ENCODE results near the gene BCLAF1.

Gene BCLAF1

GRCh38 chr6:136289579-136290409, at the start of gene BCLAF1:
TSS of gene BCLAF1 (minus strand) at chr6:136289846. CDS start at chr6:136279866, 9,980 bp downstream.
- peak; percentile 94 for DNase-seq (ENCODE audit: low spot score)

- DNase-seq (ENCODE audit: low spot score): no peak
These were observed 48.8 kb upstream of the BCLAF1 start for GRCh38 chr6:136338486-136338885.

GRCh38 chr6:136337606-136338005, 48.0 kb upstream of the BCLAF1 start:
- DNase-seq (ENCODE audit: low spot score): no peak

- no peak for DNase-seq (ENCODE audit: low spot score)
These were observed 47.5 kb upstream of the BCLAF1 start for GRCh38 chr6:136337121-136337520.

GRCh38 chr6:136335736-136336363, 46.2 kb upstream of the BCLAF1 start:
- no peak for DNase-seq (ENCODE audit: low spot score)

- DNase-seq (ENCODE audit: low spot score): no peak
These were observed 45.2 kb upstream of the BCLAF1 start for GRCh38 chr6:136334853-136335252.

- no peak for DNase-seq (ENCODE audit: low spot score)
These were observed 44.8 kb upstream of the BCLAF1 start for GRCh38 chr6:136334465-136334846.

- DNase-seq (ENCODE audit: low spot score): no peak
These were observed 44.3 kb upstream of the BCLAF1 start for GRCh38 chr6:136333824-136334464.

- no peak for DNase-seq (ENCODE audit: low spot score)
These were observed 41.8 kb upstream of the BCLAF1 start for GRCh38 chr6:136331461-136331860.

GRCh38 chr6:136330634-136331033, 41.0 kb upstream of the BCLAF1 start:
- DNase-seq (ENCODE audit: low spot score): no peak

GRCh38 chr6:136326038-136326553, 36.5 kb upstream of the BCLAF1 start:
- peak; percentile 71 for DNase-seq (ENCODE audit: low spot score)

GRCh38 chr6:136324686-136325380, 35.2 kb upstream of the BCLAF1 start:
- DNase-seq (ENCODE audit: low spot score): no peak

GRCh38 chr6:136323431-136324112, 33.9 kb upstream of the BCLAF1 start:
- DNase-seq (ENCODE audit: low spot score): peak; percentile 57

- DNase-seq (ENCODE audit: low spot score): no peak
These were observed 30.1 kb upstream of the BCLAF1 start for GRCh38 chr6:136319732-136320131.

GRCh38 chr6:136318676-136319075, 29.0 kb upstream of the BCLAF1 start:
- no peak for DNase-seq (ENCODE audit: low spot score)

GRCh38 chr6:136317971-136318370, 28.3 kb upstream of the BCLAF1 start:
- DNase-seq (ENCODE audit: low spot score): no peak

GRCh38 chr6:136317021-136317694, 27.5 kb upstream of the BCLAF1 start:
- DNase-seq (ENCODE audit: low spot score): peak; percentile 67

- DNase-seq (ENCODE audit: low spot score): no peak
These were observed 25.9 kb upstream of the BCLAF1 start for GRCh38 chr6:136315594-136315993.

GRCh38 chr6:136312975-136313374, 23.3 kb upstream of the BCLAF1 start:
- no peak for DNase-seq (ENCODE audit: low spot score)

GRCh38 chr6:136309729-136310311, 20.2 kb upstream of the BCLAF1 start:
- no peak for DNase-seq (ENCODE audit: low spot score)

GRCh38 chr6:136309171-136309570, 19.5 kb upstream of the BCLAF1 start:
- DNase-seq (ENCODE audit: low spot score): no peak

Measured in D341Med (cell line).